CD4-positive, alpha-beta T cell treated with Interleukin-4 for 1 hour (primary cell): ENCODE measurements around the gene KCTD19.

Experiments used
- DNase-seq, 2 donors: peaks; one replicate each; pipeline ENCODE4 v3.0.0-alpha.2; 2020 to 2022

Gene KCTD19

GRCh38 chr16:67241008-67241900 is 85.3 kb downstream of the KCTD19 start:
- no peak for DNase-seq

DNA sequence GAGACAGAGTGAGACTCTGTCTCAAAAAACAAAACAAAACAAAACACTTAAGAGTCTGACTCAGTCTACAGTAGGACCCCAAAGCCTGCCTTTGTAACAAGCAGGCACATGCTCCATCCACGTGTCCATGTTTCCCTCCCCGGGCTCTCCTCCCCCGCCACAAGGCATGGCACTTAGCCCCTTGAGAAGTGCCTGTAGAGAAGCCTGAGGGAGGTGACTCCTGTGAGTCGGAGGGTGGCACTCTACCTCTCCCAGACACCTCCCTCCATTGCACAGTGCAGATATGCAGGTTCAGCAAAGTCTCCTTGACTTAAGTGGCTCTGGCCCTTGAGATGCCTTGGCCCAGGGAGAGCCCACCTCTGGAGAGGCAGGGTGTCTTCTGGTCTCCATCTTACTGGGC is 86.0 kb downstream of the KCTD19 start:
- no peak for DNase-seq
